HepG2 (cell line): Measurements from ENCODE around the gene GALR2. TPM values are rescaled to one million over a fixed set of nuclear protein-coding genes. Genes with fewer than 3 reads are reported as not detected.

ENCODE experiments used
- ATAC-seq: fragments of 200-7000 bp; cut with Tn5 transposase; 3 replicates; pipeline ENCODE4 v1.9.1; 2020; ENCODE audit warnings: mild to moderate bottlenecking, moderate library complexity
- BruUV-seq: library from RNA; stranded (reverse); fragments of 400-500 nt; replicated peaks from 2 replicates; lab custom pipeline; 2021; lab: Mats Ljungman, UMichigan
- CTCF ChIA-PET: fragments of 300-600 bp; formaldehyde crosslinking; extraction: SDS; loops from one replicate; lab custom pipeline; 2021; ENCODE audit warnings: low total read pairs, inconsistent platforms, low intra/inter-chr PET ratio; lab: Yijun Ruan, JAX
- POLR2A ChIA-PET: fragments of 350-600 bp; sonication (Branson Sonifier 250); formaldehyde crosslinking; loops from one replicate; lab custom pipeline; 2020; ENCODE audit warnings: antibody characterized with exemption, inconsistent platforms; lab: Yijun Ruan, JAX
- DNase-seq: peaks from one replicate; pipeline ENCODE4 v3.0.0-alpha.2; 2015; ENCODE audit warnings: low spot score
- FAIRE-seq: peaks from 3 replicates; lab custom pipeline; 2011; peaks lifted over from hg19 to GRCh38; lab: Jason Lieb, UNC
- H2AFZ ChIP-seq: one replicate; pipeline ENCODE4 v1.6.1; 2011; ENCODE audit warnings: low read length, inconsistent platforms
- H3K27ac ChIP-seq: fragments of 300-600 bp; 3 replicates; pipeline ENCODE4 v1.8.0; 2011; ENCODE audit warnings: mixed run types, mild to moderate bottlenecking, mixed read lengths, low read length, inconsistent platforms; ENCODE audit not compliant: insufficient read depth; ENCODE audit errors: extremely low read length
- H3K27me3 ChIP-seq, 2 experiments: fragments of 200-600 bp in 1 of 2; 2 replicates in 1 of 2; 3 replicates in 1 of 2; pipeline versions ENCODE4 v1.6.0 to v1.8.0; 2011; ENCODE audit warnings: low read length in 2 of 2, mild to moderate bottlenecking in 2 of 2, moderate library complexity in 2 of 2, inconsistent platforms in 1 of 2; ENCODE audit not compliant: insufficient read depth in 2 of 2, control insufficient read depth in 1 of 2
- H3K36me3 ChIP-seq, 2 experiments: fragments of 200-600 bp in 1 of 2; replicated peaks in 1 of 2; 2 replicates in 1 of 2; 3 replicates in 1 of 2; pipeline versions ENCODE4 v1.5.1 to v1.8.0; 2011; ENCODE audit warnings: low read length in 2 of 2, inconsistent platforms in 1 of 2; ENCODE audit not compliant: insufficient read depth in 2 of 2, control insufficient read depth in 1 of 2
- H3K4me1 ChIP-seq: 2 replicates; pipeline ENCODE4 v1.5.1; 2012; ENCODE audit warnings: low read length, inconsistent platforms; ENCODE audit not compliant: insufficient read depth
- H3K4me2 ChIP-seq: 2 replicates; pipeline ENCODE4 v1.6.0; 2011; ENCODE audit warnings: low read depth, low read length, inconsistent platforms
- H3K4me3 ChIP-seq, 3 experiments: fragments of 200-600 bp in 1 of 3; sonication (generic), shearing (Covaris generic) in 1 of 3; replicated peaks in 1 of 3; 2 replicates each; pipeline ENCODE4 v1.5.1; 2011 to 2016; ENCODE audit warnings: low read length in 3 of 3, inconsistent platforms in 2 of 3, low read depth in 2 of 3, mild to moderate bottlenecking in 2 of 3, control low read depth in 1 of 3, mixed read lengths in 1 of 3; ENCODE audit not compliant: insufficient read depth in 1 of 3
- H3K79me2 ChIP-seq: one replicate; pipeline ENCODE4 v1.6.1; 2011; ENCODE audit warnings: low read length, inconsistent platforms; ENCODE audit not compliant: insufficient read depth
- H3K9ac ChIP-seq: 2 replicates; pipeline ENCODE4 v1.6.0; 2011; ENCODE audit warnings: mild to moderate bottlenecking, low read depth, low read length, inconsistent platforms; ENCODE audit not compliant: insufficient read depth
- H3K9me3 ChIP-seq: 2 replicates; pipeline ENCODE4 v1.5.1; 2012; ENCODE audit warnings: mild to moderate bottlenecking, low read length
- H4K20me1 ChIP-seq: 2 replicates; pipeline ENCODE4 v1.6.0; 2011; ENCODE audit warnings: inconsistent platforms, mild to moderate bottlenecking, low read length, moderate library complexity; ENCODE audit not compliant: insufficient read depth
- ARNTL ChIP-seq: sonication (generic); formaldehyde crosslinking; IDR thresholded peaks from 2 replicates; pipeline ENCODE4 v1.4.0; 2020; ENCODE audit warnings: mild to moderate bottlenecking, missing genetic modification reagents
- GABPA ChIP-seq, 2 experiments: IDR thresholded peaks; 2 replicates each; pipeline ENCODE4 v1.6.1; 2011 to 2016; ENCODE audit warnings: low read depth in 2 of 2, low read length in 1 of 2, missing biosample characterization in 1 of 2, missing genetic modification characterization in 1 of 2
- MEF2D ChIP-seq: sonication (generic); formaldehyde crosslinking; IDR thresholded peaks from 2 replicates; pipeline ENCODE4 v1.5.1; 2020; ENCODE audit warnings: mild to moderate bottlenecking, missing genetic modification reagents
- SMAD1 ChIP-seq: sonication (generic); formaldehyde crosslinking; IDR thresholded peaks from 2 replicates; pipeline ENCODE4 v1.4.0; 2020; ENCODE audit warnings: missing genetic modification reagents, low read depth, mild to moderate bottlenecking, borderline replicate concordance
- TRIM24 ChIP-seq: sonication (generic); formaldehyde crosslinking; IDR thresholded peaks from 2 replicates; pipeline ENCODE4 v1.8.0; 2022; ENCODE audit warnings: mild to moderate bottlenecking, missing genetic modification reagents
- U2AF2 ChIP-seq: fragments of 200-400 bp; formaldehyde crosslinking; IDR thresholded peaks from 2 replicates; pipeline ENCODE4 v1.6.1; 2017; ENCODE audit warnings: low read depth, mild to moderate bottlenecking, low read length
- ZNF121 ChIP-seq: sonication (generic); formaldehyde crosslinking; IDR thresholded peaks from 2 replicates; pipeline ENCODE4 v1.5.0; 2020; ENCODE audit warnings: mild to moderate bottlenecking, missing genetic modification reagents
- ZNF263 ChIP-seq: sonication (generic); formaldehyde crosslinking; IDR thresholded peaks from 2 replicates; pipeline ENCODE4 v1.4.0; 2020; ENCODE audit warnings: missing genetic modification reagents
- ZNF280D ChIP-seq: sonication (generic); formaldehyde crosslinking; IDR thresholded peaks from 2 replicates; pipeline ENCODE4 v1.5.1; 2020; ENCODE audit warnings: mild to moderate bottlenecking, missing genetic modification reagents
- ZNF713 ChIP-seq: sonication (generic); formaldehyde crosslinking; IDR thresholded peaks from 2 replicates; pipeline ENCODE4 v1.4.0; 2020; ENCODE audit warnings: mild to moderate bottlenecking, missing genetic modification reagents
- WGBS: methylation state at CpG from one replicate; pipeline ENCODE4 v1.1.6; 2017; ENCODE audit warnings: low lambda C conversion rate; 5-methylcytosine and 5-hydroxymethylcytosine counted together
- in situ Hi-C: cut with HindIII; loops from 2 replicates; pipeline ENCODE4 v1.10.0; 2017; ENCODE audit warnings: low pct_unique_long_range_greater_than_20kb; ENCODE audit not compliant: extremely low pct_ligation_motif_present
- intact Hi-C: fragments of 100-400 bp; cut with micrococcal nuclease; formaldehyde crosslinking; loops from one replicate; pipeline ENCODE4 v1.10.0; 2022; ENCODE audit not compliant: unreplicated experiment
- polyA plus RNA-seq, 8 experiments: library from polyadenylated mRNA; depleted of rRNA in 3 of 8; stranded (reverse) in 7 of 8; unstranded in 1 of 8; fragments of >200 nt; fragmentation: Illumina TruSeq in 4 of 8; extraction: Trizol in 4 of 8; gene quantifications; 2 replicates each; pipeline versions ENCODE4 v1.2.1 to v1.2.3, GENCODE V29; 2011 to 2016; ENCODE audit warnings: low read depth in 4 of 8, missing spikeins in 1 of 8, mixed read lengths in 1 of 8; ENCODE audit not compliant: insufficient read depth in 1 of 8
- total RNA-seq, 5 experiments: library from RNA; depleted of rRNA; stranded (reverse); fragments of >200 nt; fragmentation: Illumina TruSeq; extraction: Trizol; gene quantifications; 2 replicates each; pipeline ENCODE4 v1.2.3, GENCODE V29; 2016; ENCODE audit warnings: low read depth in 1 of 5

GALR2 gene
- total and polyA plus RNA-seq, 2 of the 13 experiments (the other 11 are each of a cell fraction or from before 2014, with no cell fraction given), result 0.48 to 0.58 TPM

DNA sequence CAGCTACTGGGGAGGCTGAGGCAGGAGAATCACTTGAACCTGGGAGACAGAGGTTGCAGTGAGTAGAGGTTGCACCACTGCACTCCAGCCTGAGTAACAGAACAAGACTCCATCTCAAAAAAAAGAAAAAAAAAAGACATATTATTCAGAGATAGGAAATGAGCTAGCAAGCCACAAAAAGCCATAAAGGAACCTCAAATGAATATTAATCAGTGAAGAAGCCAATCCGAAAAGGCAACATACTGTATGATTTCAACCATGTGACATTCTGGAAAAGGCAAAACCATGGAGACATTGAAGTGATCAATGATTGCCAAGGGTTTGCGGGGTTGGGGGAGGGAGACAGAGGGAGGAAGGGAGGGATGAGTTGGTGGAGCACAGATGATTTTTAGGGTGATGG is 37.4 kb downstream of the GALR2 start:
- H4K20me1 ChIP-seq, result no peaks in the 10 kb centered on the region
- in situ Hi-C loops, result no loop called here
- no peaks in the 10 kb centered on the region for H3K27me3 ChIP-seq
- H3K4me2 ChIP-seq, result no peak overlapping the region
- TF ChIP-seq U2AF2 (no peak), ZNF263 (CRISPR knock-in tag) (peak; percentile 25; the same call in 1 of the 2 replicates), GABPA (IDR thresholded peaks at IDR 0.05; ENCODE audit: low read depth, low read length) (no peak), GABPA (CRISPR knock-in tag; IDR thresholded peaks at IDR 0.05; ENCODE audit: low read depth) (no peak), SMAD1 (no peak)
- no peaks in the 10 kb centered on the region for H3K4me1 ChIP-seq
- H3K36me3 ChIP-seq, result no peaks in the 10 kb centered on the region; a peak in 1 of 5 replicates
- no peak overlapping the region for H3K4me3 ChIP-seq
- intact Hi-C loops, result no loop called here
- no peaks in the 10 kb centered on the region for H3K9me3 ChIP-seq
- no peak overlapping the region for H2AFZ ChIP-seq
- H3K79me2 ChIP-seq, result no peaks in the 10 kb centered on the region
- no peak overlapping the region for H3K27ac ChIP-seq
- FAIRE-seq, result no peak
- H3K9ac ChIP-seq, result no peak overlapping the region
- WGBS, result 59% methylated on average over 2 of the region's 2 CpGs
- BruUV-seq, result no TSS peak
- ChIA-PET POLR2A (no interaction called here), CTCF (no interaction called here)
- no peak for DNase-seq
- ATAC-seq, result no peak

- ChIA-PET CTCF (no interaction called here), POLR2A (interaction anchor here (1.2 kb wide), 1 partner anchor 11 kb away, joined by 5 read pairs; the partner anchor contains the start of gene EXOC7)
- H3K27ac ChIP-seq, result no peak overlapping the region
- no peaks in the 10 kb centered on the region for H3K9me3 ChIP-seq
- TF ChIP-seq MEF2D, result no peak
- TF ChIP-seq ZNF280D (CRISPR knock-in tag), result no peak
- TF ChIP-seq ARNTL, result no peak
- no peak for TF ChIP-seq ZNF713 (CRISPR knock-in tag)
- TF ChIP-seq TRIM24 (CRISPR knock-in tag), result no peak
- TF ChIP-seq ZNF121 (CRISPR knock-in tag), result peak; percentile 80
- no peak for FAIRE-seq
- WGBS, result 60% methylated on average over 7 of the region's 7 CpGs
- no peak overlapping the region for H3K9ac ChIP-seq
- no peak for DNase-seq
- no TSS peak for BruUV-seq
- peaks cover 17% of the 10 kb centered on the region for H3K4me1 ChIP-seq
- H3K4me2 ChIP-seq, result no peak overlapping the region
- H3K4me3 ChIP-seq, result no peak overlapping the region
- H2AFZ ChIP-seq, result no peak overlapping the region
- H3K36me3 ChIP-seq, result no peaks in the 10 kb centered on the region; a peak in 1 of 5 replicates
- intact Hi-C loops, result no loop called here
- no peaks in the 10 kb centered on the region for H4K20me1 ChIP-seq
- H3K27me3 ChIP-seq, result 0 out of 5 replicates have a peak, but pooled peaks cover 0 to 2% of the 10 kb centered on the region in 2 experiments
- in situ Hi-C loops, result no loop called here
- ATAC-seq, result no peak
- H3K79me2 ChIP-seq, result no peaks in the 10 kb centered on the region
These were observed 40.7 kb downstream of the GALR2 start for GRCh38 chr17:76115138-76115754.
